ENCODE data around the gene RAB23.
A peak's percentile ranks its signal among the peaks of the same experiment; 100 is the strongest.

RAB23 gene

GRCh38 chr6:57180596-57180995 is 41.5 kb downstream of the RAB23 start:
- DNase-seq (ENCODE audit: low read depth), result no peak

GRCh38 chr6:57177545-57178265 is 44.4 kb downstream of the RAB23 start:
- peak; percentile 35 for DNase-seq (ENCODE audit: low read depth)

- DNase-seq (ENCODE audit: low read depth), result no peak
Observed at GRCh38 chr6:57174511-57174907, 47.6 kb downstream of the RAB23 start.

GRCh38 chr6:57173886-57174510 is 48.1 kb downstream of the RAB23 start:
- peak; percentile 78 for DNase-seq (ENCODE audit: low read depth)

GRCh38 chr6:57173056-57173885 is 48.8 kb downstream of the RAB23 start:
- peak; percentile 41 for DNase-seq (ENCODE audit: low read depth)

GRCh38 chr6:57172136-57173055 is 49.7 kb downstream of the RAB23 start, which contains the start of gene BAG2:
Gene BAG2 (plus strand): TSS chr6:57172326. CDS start chr6:57172698, 372 bp downstream.
- DNase-seq (ENCODE audit: low read depth), result peak; percentile 93

- DNase-seq (ENCODE audit: low read depth), result no peak
Observed at GRCh38 chr6:57165080-57165479, 57.0 kb downstream of the RAB23 start.

- no peak for DNase-seq (ENCODE audit: low read depth)
Observed at GRCh38 chr6:57163956-57164355, 58.2 kb downstream of the RAB23 start.

GRCh38 chr6:57162516-57162915 is 59.6 kb downstream of the RAB23 start:
- DNase-seq (ENCODE audit: low read depth), result peak; percentile 54

- DNase-seq (ENCODE audit: low read depth), result peak; percentile 49
Observed at GRCh38 chr6:57162028-57162427, 60.1 kb downstream of the RAB23 start.

- DNase-seq (ENCODE audit: low read depth), result no peak
Observed at GRCh38 chr6:57159127-57159526, 63.0 kb downstream of the RAB23 start.

GRCh38 chr6:57158658-57159057 is 63.4 kb downstream of the RAB23 start:
- DNase-seq (ENCODE audit: low read depth), result peak; percentile 48

GRCh38 chr6:57147955-57148858 is 73.9 kb downstream of the RAB23 start:
- no peak for DNase-seq (ENCODE audit: low read depth)

- DNase-seq (ENCODE audit: low read depth), result peak; percentile 17
Observed at GRCh38 chr6:57147401-57147800, 74.7 kb downstream of the RAB23 start.

- DNase-seq (ENCODE audit: low read depth), result no peak
Observed at GRCh38 chr6:57143690-57144089, 78.4 kb downstream of the RAB23 start.

GRCh38 chr6:57142178-57142525 is 80.0 kb downstream of the RAB23 start:
- DNase-seq (ENCODE audit: low read depth), result no peak

GRCh38 chr6:57141451-57142177 is 80.5 kb downstream of the RAB23 start:
- DNase-seq (ENCODE audit: low read depth), result no peak

- DNase-seq (ENCODE audit: low read depth), result no peak
Observed at GRCh38 chr6:57138026-57138425, 84.1 kb downstream of the RAB23 start.

- no peak for DNase-seq (ENCODE audit: low read depth)
Observed at GRCh38 chr6:57137350-57137749, 84.8 kb downstream of the RAB23 start.

Data from iris pigment epithelial cell (primary cell).